SHP77 treated with DMSO at 0.1 percent for 48 hours (cell line): Measurements from ENCODE around the gene OR6N2.

Experiments
- DNase-seq: peaks from one replicate; lab custom pipeline; 2025; lab: John Stamatoyannopoulos, UW

Gene OR6N2, protein sequence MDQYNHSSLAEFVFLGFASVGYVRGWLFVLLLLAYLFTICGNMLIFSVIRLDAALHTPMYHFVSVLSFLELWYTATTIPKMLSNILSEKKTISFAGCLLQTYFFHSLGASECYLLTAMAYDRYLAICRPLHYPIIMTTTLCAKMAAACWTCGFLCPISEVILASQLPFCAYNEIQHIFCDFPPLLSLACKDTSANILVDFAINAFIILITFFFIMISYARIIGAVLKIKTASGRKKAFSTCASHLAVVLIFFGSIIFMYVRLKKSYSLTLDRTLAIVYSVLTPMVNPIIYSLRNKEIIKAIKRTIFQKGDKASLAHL

GRCh38 chr1:158781104-158781503, at the start of gene OR6N2:
Gene OR6N2, minus strand, starts transcription at chr1:158781204. Its CDS starts 3,569 bp downstream, at chr1:158777635.
- DNase-seq, result no peak

DNA sequence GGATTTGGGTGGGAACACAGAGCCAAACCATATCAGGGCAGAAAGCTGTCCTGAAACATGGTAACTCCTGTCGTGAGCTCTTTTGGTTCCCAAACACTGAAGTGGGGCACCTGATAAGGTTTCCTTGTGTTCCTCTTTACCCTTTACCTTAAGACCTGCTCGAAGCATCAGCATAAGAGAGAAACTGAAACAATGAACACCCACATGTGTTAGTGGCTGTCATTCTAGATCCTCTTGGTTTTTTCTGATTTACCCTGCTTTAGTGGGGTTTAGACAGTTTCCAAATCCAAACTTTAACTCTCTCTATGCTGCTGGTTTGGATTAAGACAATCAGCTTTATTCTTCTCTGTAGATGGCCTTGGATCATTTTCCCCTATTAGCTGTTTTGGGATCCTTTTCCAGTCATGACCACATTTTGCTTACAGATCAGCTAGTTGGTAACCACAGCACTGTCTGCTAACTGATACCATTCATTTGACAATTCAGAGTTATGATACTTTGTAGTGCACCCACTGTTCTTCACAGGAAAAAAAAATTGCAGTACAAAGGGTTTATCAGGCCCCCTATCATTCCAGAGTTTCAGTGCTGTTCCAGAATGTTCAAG, 49.2 kb upstream of the OR6N2 start:
- DNase-seq, result no peak

DNA sequence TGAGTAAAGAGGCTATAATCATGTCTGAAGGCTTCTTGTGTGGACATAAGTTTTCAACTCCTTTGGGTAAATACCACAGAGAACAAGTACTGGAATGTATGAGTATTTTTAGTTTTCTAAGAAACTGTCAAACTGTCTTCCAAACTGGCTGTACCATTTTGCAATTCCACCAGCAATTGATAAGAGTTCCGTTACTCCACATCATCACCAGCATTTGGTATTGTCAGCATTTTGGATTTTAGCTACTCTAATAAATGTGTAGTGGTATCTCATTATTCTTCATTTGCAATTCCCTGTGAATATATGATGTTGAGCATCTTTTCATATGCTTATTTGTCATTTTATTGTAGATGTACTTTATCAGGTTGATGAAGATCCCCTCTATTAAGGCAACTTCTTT, 40.7 kb upstream of the OR6N2 start:
- no peak for DNase-seq

DNA sequence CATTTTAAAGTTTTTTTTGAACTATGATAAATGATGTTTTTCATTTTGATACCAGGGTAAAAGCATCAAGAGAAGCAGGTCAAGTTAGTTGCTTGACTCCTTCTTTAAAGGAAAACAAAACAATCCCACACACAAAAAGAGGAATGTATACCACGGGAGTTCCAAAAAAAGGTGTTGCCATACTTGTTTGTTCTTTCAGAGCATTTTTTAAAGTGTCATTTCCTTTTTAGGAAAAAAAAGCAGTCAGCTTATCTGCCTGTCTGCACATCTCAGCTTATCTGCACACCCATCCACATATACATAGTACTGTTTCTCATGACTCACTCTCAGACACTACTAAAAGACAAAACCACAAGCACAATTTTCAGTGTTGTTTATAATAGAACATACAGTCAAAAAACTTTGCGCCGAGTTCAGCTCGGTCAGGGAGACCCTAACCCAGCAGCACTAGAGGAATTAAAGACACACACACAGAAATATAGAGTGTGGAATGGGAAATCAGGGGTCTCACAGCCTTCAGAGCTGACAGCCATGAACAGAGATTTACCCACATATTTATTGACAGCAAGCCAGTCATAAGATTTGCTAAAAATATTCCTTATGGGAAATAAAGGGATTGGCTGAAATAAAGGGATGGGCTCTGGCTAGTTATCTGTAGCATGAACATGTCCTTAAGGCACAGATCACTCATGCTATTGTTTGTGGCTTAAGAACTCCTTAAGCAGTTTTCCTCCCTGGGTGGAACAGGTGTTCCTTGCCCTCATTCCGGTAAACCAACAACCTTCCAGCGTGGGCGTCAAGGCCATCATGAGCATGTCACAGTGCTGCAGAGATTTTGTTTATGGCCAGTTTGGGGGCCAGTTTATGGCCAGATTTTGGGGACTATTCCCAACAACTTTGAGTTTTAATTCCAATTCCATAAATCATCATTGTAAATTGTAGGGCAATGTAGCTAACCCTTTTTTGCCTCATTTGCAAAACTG, 38.7 kb upstream of the OR6N2 start:
- DNase-seq, result no peak

DNA sequence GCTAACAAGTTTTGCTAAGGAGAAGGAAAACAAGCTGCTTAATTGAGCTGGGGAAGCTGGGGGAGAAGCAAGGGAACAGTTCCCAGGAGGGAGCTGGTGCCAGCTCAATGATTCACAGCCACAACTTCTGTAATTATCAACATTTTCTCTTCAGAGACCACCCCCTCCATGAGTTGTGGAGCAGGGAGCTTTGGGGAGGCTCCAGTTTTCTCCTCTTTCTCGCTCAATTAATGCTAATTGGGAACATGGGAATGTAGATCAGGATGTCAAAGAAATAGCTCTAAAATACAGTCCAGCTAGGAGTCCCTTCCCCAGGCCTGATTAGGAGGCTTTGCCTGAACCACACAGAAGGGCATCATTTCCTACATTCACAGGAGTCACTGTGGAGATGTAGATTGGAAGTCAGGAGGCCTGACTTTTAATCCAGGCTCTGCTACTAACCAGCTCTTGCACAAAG, 38.0 kb upstream of the OR6N2 start:
- DNase-seq, result no peak

DNA sequence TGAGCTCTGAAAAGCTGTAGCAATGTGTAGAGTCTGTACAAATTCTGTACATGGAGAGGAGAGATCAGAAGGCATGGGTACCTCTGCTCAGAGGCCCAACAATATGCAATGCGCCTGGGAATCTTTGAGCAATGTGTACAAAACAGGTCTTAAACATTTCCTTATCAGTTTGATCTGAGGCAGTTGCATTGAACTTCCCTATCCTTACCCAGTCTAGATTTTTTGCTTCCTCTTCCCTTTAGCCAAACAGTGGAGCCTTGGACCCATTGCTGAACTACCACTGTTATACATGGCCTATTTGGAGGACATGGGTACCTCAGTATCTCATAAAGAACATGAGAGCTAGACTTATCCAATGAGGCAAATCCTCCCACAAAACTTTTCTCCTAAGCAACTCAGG, 37.6 kb upstream of the OR6N2 start:
- DNase-seq, result no peak

DNA sequence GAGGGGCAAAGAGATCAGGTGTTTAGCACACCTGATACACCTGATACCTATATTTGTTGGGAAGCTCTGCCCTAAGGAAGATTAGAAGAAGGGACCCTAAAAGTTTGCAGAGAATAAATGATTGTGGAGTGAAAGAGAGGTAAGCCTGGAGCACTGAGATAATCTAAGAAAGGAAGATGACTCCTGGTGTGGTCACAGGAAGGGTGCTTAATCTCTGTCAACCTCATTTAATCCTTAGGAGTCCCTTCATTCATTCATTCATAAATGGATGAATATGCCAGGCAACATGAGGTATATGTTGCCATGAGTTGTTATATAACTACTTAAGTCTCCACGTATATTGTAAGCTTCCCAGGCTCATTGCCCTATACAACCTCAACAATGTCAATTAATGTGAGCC, 34.0 kb upstream of the OR6N2 start:
- no peak for DNase-seq

DNA sequence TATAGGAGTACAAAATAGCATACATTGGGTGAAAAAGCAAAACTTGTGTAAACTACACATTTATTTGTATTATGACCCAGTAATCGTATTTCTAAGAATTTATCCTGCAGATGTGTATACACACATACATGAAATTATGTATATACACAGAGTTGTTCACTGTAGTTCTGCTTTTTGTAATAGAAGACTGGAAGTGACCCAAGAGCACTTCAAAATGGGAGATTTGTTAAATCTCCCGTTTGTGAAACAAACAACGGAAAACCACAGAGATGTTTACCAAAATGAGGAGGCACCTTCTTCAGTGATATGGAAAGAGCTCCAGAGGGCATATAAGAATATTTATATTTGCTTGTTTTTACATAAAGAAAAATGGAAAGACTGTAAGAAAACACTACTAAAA, 32.2 kb upstream of the OR6N2 start:
- no peak for DNase-seq

- no peak for DNase-seq
These were observed 31.3 kb upstream of the OR6N2 start for GRCh38 chr1:158812336-158812735.

- no peak for DNase-seq
These were observed 29.3 kb upstream of the OR6N2 start for GRCh38 chr1:158810311-158810710.

- no peak for DNase-seq
These were observed 28.9 kb upstream of the OR6N2 start for GRCh38 chr1:158809862-158810261.

- DNase-seq, result no peak
These were observed 28.3 kb upstream of the OR6N2 start for GRCh38 chr1:158809256-158809655.

DNA sequence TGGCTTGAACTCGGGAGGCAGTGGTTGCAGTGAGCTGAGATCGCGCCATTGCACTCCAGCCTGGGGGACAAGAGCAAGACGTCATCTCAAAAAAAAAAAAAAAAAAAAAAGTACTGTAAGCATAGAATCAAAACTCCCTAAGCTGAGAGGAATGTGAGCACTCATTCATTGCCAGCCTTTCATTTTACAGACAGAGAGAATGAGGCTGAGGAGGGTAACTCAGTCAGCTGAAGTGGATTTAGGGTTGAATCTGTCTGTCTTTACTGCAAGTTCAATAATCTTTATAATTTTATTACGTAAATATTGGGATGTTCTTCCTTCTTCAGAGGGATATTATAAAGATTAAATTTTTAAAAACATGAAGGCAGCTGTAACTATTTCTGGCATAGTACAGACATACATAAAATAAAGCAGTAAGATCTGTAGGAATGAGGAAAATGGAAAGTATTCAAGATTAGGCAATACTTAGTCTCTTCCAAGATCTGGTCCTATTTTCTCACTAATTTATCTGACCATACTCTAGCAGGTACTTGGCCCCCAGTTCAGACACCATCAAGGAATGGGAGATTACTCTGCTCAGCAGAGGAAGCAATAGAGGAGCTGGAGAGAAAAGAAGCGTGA, 26.0 kb upstream of the OR6N2 start:
- no peak for DNase-seq

DNA sequence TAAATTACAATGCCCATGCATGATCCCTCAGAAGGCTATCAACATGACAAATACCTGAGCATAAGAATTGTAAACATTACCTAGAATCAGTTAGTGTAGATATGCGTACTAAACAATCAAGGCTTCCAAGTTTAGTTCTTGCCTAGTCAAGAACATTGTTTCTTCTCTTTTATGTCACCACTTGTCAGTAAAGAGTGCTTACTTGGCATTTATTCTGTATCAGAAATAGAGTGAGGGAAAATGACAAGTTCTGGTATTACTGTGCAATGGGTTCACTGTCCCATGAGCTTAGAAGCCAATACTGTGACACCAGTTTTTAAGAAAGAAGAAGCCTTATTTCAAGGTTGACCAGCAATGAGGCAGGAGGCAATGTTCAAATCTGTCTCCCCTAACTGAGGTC, 22.7 kb upstream of the OR6N2 start:
- no peak for DNase-seq

- DNase-seq, result no peak
These were observed 20.4 kb upstream of the OR6N2 start for GRCh38 chr1:158801396-158801795.

DNA sequence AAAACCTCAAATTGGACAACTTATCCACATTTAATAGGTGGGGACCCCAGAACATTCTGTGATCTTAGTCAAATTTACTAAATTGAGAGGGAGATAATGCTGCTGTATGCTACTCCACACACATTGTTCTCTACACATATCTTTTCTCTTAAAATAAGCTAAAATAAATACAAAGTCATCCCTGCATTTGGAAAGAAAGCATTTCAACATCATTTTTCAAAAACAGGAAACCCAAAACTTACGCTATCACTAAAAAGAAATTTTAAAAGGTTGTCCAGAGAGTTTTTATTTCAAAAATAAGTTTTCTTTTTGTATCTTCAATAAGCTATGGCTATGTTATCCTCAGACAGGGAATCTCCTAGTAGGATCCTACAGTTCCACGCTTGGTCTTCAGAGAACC, 19.5 kb upstream of the OR6N2 start:
- DNase-seq, result no peak

DNA sequence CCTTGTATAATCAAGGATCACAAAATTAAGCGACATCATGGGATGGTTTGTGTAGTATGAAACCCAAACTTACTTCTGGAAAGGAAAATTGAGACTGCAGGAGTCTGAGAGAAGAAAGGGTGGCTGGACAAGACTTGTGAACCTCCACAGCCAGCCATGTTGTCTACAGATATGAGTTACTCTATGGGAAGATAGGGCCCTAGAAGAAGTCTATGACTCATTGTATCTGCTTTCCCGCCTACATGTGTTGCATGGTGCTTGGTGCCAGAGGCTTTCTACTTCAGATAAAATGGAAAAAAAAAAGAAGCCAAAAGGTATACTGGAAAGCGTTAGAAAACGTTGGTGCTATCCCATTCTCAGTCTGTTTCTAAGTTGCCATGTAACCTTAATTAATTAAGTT, 18.7 kb upstream of the OR6N2 start:
- DNase-seq, result no peak

DNA sequence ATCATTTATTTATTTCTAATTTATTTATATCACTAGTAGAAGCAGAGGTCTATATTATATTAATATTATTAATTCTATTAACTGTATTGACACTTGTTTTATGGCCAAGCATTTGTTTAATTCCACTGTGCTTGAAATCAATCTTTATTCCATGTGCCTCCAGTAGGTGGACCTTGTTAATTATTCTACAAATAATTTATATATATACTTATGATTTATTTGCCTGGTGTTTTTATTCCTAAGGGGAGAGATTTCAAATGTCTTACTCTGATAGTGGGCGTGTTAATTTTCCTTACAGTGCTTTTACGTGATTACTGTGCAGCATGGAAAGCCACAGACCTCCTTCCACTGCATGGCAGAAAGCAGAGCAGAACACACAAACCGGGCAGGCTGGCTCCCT, 17.5 kb upstream of the OR6N2 start:
- no peak for DNase-seq

DNA sequence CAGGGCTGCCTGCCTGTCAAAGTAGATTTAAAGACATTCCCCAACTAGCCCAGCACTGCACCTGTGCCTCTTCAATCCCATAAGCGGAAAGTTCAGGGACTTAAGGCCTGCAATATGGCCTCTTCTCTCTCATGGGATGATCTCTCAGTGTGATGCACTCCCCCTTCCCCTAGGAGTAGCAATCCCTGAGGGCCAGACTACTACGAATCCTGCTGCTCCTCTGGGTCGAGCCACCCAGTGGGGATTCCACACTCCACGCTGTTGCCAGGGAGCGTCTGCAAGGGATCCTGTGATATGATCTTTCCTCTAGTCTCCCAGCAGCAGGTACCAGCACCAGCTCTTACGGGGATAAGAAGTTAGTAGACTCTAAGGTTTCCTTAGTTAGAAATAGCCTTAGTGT, 13.2 kb upstream of the OR6N2 start:
- no peak for DNase-seq

GRCh38 chr1:158793604-158794003, 12.6 kb upstream of the OR6N2 start:
- no peak for DNase-seq

DNA sequence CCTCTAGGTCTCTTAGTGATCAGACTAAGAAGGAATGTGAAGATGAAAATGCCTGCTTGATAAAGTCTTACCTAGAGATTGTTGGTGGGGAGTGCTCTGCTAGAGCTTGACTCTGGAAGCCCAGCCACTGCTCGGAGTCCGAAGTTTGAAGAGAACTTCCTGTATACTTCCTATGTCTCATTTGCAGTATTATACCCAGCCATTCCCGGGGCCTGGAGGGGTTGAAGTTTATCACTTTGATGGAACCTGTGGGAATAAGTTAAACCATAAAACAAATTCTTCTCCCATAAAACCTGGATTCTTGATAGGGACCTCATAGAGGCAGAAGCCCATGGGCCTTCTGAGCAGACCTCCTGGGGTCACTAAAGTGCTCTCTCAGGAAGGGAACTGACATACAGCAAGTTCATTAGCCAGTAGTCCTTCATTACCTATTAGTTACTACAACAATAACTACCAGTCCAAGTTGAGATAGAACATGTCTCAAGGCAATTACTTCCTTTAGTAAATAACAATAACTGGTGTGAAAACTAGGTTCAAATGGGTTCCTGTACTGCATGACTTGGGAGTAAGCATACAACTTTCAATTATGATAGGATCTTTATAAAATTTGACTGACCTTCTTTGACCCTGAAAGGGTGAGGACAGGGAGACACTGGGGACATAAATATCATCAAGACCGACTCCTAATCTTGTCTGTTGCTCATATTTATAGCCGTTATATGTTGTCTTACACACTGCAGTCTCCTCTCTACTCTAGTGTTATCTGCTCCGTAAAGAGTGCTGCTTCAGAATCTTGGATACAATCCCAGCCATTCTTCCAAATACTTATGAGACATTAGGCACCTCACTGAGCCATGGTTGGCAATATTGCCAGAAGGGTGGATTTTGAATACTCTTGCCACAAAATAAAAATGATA, 8.8 kb downstream of the OR6N2 start, which contains the start of gene OR6N1:
OR6N1 (minus strand) TSS at position 246 of the 917 bp plus-strand sequence. CDS start 5,513 bp downstream, outside the sequence.
- no peak for DNase-seq
